KG1 (cell line): ENCODE data around the gene SLC35F4.

Source experiments
- DNase-seq: peaks from one replicate; lab custom pipeline; 2025; lab: John Stamatoyannopoulos, UW

SLC35F4 gene

GRCh38 chr14:57848353-57848752 is 17.5 kb downstream of the SLC35F4 start:
- DNase-seq, result no peak

GRCh38 chr14:57847706-57848105 is 18.2 kb downstream of the SLC35F4 start:
- DNase-seq, result no peak

- no peak for DNase-seq
Measured at GRCh38 chr14:57847096-57847495, 18.8 kb downstream of the SLC35F4 start.

GRCh38 chr14:57846596-57846995 is 19.3 kb downstream of the SLC35F4 start:
- DNase-seq, result no peak

DNA sequence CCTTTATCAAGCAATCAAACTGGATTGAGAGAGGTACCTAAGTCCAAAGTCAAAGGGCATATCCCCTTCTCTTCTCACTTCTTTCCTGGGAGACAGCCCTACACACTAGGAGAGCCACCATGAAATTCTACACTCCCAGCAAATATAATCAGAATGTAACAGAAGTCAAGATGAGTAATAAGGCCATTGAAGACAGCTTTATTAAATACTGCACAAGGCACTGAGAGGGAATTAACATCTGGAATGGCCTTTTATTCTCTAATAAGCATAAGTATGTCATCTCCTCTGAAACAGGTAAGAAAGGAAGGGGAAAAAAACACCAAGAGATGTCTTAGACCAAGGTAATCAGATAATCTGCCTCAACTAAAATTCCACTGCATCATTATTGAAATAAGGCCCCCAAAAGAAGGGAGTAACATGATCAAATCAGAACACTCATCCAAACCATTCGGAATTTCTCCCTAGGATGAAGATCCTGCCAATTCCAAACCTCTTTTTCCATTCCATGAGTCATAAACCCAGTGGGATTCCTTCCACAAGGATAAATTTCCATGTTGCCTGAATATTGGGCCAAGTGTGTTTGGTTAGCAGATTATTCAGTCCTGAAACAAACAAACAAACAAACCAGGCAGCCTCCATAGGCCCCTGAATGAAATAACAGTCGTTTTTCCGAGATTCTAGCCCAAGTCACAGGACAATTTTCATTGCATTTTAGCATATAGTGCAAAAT is 19.9 kb downstream of the SLC35F4 start:
- no peak for DNase-seq

- no peak for DNase-seq
Measured at GRCh38 chr14:57845316-57845715, 20.6 kb downstream of the SLC35F4 start.

GRCh38 chr14:57837267-57837666 is 28.6 kb downstream of the SLC35F4 start:
- DNase-seq, result no peak

- DNase-seq, result no peak
Measured at GRCh38 chr14:57835766-57836165, 30.1 kb downstream of the SLC35F4 start.

- no peak for DNase-seq
Measured at GRCh38 chr14:57834961-57835360, 30.9 kb downstream of the SLC35F4 start.

- DNase-seq, result no peak
Measured at GRCh38 chr14:57834001-57834598, 31.8 kb downstream of the SLC35F4 start.

DNA sequence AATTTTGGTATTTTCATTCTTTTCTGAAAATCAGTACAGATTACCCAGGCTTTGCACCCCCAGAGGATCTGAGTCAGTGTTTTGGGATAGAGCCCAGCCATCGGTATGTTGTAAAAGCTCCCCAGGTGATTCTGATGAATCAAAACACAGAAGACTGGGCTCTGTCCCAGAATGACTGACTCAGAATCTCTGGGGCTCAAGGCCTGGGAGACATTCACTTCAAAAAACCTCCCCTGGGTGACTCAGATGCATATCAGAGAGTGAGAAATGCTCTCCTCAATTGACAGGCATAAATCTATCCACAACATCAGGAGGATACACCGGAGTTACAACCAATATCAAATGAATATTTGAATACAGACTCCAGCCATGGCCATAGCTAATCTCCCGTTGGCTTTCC is 32.6 kb downstream of the SLC35F4 start:
- no peak for DNase-seq

- DNase-seq, result no peak
Measured at GRCh38 chr14:57831981-57832380, 33.9 kb downstream of the SLC35F4 start.

DNA sequence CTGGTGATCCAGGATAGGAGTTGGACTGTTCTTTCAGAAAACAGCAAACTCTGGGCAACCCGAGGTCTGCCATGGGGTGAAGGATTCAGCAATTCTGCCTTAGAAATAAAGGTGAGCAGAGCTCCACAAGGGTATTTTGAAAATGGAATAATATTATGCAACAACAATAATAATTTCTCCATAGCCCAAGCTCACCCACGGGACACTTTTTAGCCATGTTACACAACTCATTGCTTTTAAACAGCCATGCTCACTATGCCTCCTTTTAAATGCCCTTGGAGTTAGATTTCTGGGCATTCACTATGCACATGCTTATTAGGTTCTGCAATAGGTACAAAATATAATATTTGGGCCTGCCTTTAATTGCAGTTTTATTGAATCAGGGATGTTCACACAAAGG is 37.2 kb downstream of the SLC35F4 start:
- DNase-seq, result no peak

DNA sequence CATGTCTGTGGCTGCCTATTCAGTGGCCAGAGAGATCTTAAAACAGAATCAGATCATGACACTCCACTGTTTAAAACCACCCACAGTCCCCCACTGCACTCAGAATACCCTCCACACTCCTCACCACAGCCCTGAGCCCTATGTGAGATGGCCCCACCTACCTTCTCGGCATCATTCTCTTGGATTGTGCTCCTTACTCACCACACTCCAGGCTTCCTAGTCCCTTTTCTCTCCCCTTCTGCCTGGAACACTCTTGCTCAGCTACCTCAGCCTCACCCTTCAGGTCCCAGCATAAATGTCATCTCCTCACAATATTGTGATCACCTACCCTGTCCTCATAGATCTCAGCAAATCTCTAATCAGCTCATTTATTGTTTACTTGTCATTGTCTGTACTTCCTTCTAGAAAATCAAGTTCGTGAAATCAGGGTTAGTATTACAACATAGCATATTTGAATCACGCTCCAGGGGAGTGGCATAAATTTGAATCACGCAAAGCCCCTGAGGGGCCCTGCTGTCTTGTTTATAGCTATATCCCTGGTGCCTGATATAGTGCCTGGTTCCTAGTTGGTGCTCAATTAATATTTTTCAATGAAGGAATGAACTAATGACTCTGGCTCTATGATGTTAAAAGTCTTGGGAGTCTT is 42.8 kb downstream of the SLC35F4 start:
- no peak for DNase-seq

DNA sequence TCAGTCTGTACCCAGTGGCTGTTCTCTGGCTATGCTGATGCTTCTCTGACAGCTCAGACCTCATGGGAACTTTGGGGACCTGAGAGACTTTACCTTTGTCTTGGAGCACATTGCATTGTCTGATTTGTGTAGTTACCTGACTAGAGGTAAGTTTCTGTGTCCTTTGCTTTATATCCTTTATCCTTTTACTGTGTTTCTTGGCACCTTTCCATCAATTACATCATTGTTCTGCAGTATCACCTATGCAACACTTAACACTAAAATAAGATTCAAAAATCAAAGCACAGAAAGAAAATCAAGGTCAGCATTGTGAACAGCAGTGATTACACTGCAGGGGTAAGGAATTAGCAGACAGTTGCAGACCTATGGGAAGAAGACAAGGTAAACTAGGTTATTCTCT is 43.8 kb downstream of the SLC35F4 start:
- DNase-seq, result no peak

- DNase-seq, result no peak
Measured at GRCh38 chr14:57820581-57820980, 45.3 kb downstream of the SLC35F4 start.

- DNase-seq, result no peak
Measured at GRCh38 chr14:57818511-57818910, 47.4 kb downstream of the SLC35F4 start.

DNA sequence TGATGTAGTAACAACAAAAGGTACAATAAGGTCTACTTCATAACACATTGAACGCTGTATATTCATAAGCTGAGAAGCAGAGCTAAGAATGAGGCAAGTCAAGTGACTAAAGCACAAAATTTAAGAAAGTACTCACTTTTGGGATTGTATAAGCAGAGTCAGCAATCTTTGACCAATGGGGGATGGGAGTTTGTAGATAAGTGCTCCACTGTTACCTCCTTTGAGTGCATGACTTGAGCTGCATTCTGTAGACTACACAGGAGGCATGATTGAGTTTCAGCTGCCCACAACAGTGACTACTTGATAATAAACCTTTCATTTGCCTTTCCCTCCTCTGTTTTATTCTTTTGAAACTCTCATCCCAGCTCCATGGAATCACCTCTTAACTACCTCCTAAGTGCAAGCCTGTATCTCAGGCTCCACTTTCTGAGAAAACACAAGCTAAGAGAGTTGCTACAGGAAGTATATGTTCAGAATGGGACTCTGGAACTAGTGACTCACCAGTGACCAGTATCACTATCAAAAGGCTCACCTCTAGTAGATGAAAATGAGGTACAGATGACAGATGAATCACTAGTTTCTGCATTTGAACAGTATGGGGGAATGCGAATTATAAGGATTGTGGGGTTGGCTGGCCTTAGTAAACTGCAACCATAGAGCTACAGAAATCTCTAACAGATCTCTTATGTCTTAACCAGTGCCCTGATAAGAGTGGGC is 49.2 kb downstream of the SLC35F4 start:
- DNase-seq, result no peak

DNA sequence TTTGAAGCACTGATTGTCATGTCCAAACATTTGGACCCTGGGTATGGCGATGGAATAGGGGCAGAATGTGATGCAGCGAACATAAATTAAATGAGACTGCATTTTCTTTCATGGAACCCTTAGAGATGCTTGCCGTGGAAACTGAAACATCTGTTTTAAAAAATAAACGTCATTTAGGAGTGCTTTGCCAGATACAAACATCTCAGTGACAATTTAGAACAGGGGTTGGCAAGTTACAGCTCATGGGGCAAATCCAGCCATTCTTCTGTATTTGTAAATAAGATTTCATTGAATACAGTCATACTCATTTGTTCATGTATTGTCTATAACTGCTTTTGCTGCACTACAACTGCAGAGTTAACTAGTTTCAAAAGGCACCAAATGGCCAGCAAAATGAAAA is 51.2 kb downstream of the SLC35F4 start:
- no peak for DNase-seq

DNA sequence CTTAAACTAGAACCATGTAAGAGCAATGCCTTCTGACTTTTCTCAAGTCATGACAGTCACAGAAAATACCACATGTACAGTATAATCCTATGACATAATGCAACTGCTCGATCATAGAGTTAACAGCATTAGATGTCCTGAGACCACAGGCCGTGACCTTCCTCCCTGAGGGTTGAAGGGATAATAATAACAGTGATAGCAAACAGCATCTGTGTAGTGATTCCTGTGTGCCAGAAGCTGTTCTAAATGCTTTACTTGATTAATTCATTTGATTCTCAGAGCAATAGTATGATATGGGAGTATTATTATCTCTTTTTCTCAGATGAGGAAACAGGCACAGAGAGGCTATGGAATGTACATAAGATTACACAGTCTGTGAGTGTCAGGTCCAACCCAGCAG is 53.2 kb downstream of the SLC35F4 start:
- DNase-seq, result no peak

DNA sequence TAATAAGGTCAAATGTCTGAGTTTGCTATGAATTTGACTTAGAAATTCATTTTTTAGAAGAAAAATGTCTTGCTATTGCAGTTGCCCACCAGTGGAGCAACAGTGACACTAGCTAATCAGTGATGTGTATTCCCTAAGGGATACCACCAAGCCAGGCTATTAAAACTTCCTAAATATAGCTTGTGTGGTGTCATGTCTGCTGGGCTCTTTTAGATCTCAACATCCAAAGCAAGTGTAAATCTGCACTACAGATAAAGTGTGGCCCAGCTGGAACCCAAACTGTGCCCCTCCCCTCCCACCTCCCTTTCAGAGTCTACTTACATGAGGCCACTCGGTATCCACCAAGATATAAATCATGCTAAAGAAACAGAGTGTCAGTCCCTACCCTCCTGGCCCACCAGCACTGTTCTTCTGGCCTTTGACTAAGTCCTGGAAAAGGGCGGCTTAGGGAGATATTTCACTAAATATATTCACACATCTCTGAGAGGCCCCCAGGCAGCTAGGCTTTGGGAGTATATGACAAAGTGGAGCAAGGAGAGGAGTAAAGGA is 53.8 kb downstream of the SLC35F4 start:
- no peak for DNase-seq

DNA sequence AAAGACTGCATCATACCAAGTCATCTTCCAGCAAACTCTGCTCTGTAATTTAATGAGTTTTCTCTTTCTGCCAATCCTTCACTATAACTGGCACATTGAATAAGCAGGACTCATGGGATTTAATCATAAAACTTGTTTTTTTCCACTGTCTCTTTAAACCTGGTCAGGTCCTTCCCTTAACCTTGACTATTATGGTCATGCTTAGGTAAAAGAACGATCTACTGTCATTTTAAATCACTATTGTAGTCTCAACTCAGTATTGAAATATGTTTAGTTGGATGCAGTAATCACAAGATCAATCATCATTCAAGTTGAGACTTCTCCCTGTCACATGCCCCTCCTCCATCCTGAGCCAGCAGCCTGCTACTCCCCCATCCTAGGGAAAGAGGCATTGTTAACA is 56.1 kb downstream of the SLC35F4 start:
- DNase-seq, result no peak

DNA sequence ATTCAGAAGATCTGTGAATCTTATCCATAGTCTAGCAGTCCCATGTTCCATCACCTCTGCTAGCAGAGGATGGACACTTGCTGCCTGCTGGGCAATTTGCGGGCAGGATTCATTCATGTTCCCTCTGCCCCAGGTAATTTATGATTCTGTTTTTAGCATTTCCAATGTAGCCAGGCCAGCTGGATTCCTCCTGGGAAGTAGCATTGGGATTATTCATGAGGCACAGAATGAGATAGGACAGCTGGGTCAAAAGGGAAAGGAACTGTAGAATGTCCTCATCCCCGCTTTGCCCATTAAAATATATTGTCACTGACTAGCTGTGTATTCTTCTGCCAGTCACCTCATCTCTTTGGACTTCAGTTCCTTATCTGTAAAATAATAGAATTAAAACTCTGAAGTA is 68.7 kb downstream of the SLC35F4 start:
- no peak for DNase-seq
